Measurements from ENCODE around the gene CYP11A1.

GRCh38 chr15:74373731-74374647 lies 6.5 kb upstream of the CYP11A1 start:
- peak; percentile 79 to 90 (median 84) for TF ChIP-seq CTCF (IDR thresholded peaks at IDR 0.05)
- TF ChIP-seq POLR2A (IDR thresholded peaks at IDR 0.05), result peak in 1 of 2 donors; percentile 8
- no peak for TF ChIP-seq EP300 (IDR thresholded peaks at IDR 0.05)

All from gastroesophageal sphincter (tissue), 3 donors.